Lung microvascular endothelial cell (primary cell): ENCODE measurements around the gene PRIMA1. TPM values are rescaled to one million over a fixed set of nuclear protein-coding genes. Genes with fewer than 3 reads are reported as not detected.

Experiments
- DNase-seq, 2 donors: peaks; one replicate each; pipeline versions ENCODE4 v3.0.0 to v3.0.0-alpha.2; 2010; ENCODE audit warnings: low read depth in 2 of 2
- total RNA-seq: library from RNA; depleted of rRNA; stranded (reverse); fragments of >200 nt; gene quantifications from 2 replicates; pipeline ENCODE4 v1.2.1, GENCODE V29; 2014

The PRIMA1 gene
- total RNA-seq, 1 donor from 2014 or later: not detected

DNA sequence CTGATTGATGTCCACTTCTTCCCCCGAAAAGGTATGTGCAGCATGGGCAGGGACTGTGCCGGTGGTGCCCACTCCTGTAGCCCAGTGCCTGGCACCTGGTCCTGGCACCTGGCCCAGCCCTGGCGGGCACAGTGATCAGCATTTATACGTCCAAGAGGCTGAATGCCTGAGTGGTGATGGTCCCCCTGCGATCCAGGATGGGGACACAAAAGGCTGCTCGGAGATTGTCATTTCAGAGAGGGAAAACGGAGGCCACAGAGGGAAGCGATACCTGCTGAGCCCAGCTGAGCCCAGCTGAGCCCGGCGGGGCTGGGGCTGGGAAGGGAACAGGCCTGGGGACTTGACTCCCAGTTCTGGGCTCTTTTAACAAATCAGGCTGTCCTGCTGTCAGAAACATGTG lies 55.8 kb downstream of the PRIMA1 start:
- DNase-seq: no peak

DNA sequence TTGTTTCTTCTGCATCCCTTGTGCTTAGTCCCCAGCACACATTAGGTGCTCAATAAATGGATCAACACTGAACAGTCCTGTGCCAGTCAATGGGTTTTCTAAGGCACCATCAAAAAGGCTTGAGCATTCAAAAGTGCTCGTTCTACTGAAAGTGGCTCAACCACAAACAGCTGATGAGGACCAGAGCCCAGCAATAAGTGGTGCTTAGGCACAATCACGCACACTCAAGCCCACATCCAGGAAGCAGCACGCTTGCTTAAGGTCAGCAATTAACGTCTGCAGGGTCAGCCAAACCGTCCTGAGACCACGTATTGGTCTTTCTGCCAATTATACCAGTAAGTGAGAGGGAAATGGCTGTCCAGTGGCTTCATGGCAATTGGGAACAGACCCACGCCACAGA lies 56.5 kb downstream of the PRIMA1 start:
- no peak for DNase-seq

DNA sequence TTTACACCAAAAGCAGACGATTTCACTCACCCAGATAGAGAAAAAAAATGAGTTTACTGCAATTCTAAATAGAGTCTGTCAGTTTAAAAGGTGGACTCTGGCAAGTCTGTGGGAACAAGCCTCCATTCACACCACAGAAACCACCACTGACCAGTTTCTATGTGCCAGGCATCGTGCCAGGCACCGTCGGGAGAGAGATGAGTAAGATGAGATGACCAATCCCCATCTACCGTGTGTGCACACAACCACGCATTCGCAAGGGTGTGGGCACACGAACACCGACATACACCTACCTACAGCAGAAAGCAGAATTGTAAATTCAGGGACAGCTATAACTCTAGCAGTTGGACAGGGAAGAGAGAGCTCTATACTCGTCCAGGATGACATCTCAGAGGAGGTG lies 58.3 kb downstream of the PRIMA1 start:
- DNase-seq: no peak

DNA sequence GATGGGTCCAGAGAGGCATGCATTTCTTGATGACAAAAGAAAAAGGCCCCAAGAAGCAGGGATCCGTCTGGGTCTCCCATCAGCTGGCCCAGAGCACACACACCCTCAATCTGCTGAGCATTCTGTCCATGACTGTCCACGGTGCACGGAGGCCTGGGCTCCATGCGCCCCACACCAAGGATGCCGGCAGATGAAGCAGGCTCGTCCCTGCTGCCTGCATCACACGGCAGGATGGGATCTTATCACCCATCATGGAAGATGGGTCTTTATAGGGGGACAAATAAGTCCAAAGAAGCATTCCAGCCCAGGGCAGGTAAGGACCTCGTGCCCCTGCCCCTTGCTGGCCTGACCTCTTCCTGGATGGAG lies 59.7 kb downstream of the PRIMA1 start:
- no peak for DNase-seq

DNA sequence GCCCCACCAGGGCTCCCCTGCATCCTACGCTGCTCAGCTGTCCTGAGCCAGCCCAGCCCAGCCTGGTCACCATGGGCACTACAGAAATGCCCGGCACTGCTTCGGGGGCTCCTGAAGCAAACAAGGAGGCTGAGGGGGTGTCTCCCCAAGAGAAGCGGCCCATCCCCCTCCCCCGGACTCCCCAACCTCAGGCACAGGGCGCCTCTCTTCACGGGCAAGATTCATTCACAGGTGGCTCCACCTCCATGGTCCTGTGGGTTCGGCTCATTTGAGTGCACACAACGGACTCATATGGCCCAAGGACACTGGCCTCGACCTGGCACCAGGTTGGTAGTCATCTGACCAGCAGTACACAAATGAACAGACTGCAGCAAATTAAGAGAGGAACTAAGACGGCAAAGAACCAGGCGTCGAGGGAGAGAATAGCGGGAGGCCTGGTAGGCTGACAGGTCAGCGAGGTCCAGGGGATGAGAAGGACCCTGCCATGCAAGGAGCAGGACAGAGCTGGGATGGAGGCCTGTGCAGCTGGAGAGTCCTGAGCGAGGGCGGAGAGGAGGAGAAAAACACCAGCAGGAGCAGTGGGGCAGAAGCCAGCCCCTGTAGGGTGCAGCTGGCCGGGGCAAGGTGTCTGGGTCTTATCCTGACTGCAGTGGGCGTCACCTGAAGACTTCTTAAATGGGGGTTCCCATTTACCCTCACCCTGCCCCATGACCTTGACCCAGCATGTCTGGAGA lies 60.2 kb downstream of the PRIMA1 start:
- DNase-seq: no peak

DNA sequence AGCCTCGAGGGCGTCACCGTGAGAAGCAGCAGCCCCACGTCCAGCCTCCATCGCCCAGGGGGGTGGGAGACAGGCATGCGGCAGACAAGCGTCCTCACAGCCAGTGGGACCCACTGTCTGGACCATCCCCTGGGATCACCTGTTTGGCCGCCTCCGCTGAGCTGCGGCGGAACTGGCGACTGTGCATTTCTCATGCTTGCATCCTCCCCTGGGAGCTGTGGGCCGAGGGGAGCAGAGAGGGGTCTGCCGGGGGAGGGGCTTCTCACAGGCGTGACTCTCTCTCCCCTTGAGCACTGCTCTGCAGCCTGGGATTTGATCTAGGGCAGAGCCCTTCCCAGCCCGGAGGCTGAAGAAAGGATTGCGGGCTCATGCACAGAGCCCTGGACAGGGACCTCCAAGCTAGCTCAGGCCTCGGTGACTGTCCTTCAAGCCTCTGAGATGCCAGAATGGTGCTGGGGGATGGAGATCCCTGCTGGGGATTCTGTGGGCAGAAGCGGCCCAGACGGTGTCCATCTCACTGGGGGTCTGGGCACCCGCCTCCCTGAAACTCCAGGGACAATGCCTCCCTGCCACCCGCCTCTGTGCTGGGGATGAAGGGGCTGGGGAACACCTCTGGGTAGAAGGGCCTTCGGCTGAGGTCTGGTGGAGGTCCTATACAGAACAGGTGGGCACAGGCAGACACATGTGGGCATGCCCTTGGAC lies 61.1 kb downstream of the PRIMA1 start:
- DNase-seq: no peak

DNA sequence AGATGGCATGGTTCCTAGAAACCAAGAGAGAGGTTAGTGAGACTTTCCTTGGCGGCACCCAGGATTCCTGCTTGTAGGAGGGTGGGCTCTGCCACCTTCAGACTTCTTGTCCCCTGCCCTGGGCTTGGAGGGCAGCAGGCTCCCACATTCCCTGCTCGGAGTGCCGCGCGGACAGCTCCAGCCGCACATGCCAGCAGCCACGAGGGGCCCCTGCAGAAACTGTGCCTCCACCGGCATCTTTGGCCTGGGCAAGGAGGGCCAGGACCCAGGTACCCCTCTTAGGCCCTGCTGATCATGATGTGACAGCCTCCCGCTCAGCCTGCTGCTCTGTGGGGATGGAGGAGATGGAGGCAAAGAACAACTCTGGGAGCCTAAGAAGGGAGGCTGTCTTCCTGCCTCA lies 62.3 kb downstream of the PRIMA1 start:
- DNase-seq: no peak

DNA sequence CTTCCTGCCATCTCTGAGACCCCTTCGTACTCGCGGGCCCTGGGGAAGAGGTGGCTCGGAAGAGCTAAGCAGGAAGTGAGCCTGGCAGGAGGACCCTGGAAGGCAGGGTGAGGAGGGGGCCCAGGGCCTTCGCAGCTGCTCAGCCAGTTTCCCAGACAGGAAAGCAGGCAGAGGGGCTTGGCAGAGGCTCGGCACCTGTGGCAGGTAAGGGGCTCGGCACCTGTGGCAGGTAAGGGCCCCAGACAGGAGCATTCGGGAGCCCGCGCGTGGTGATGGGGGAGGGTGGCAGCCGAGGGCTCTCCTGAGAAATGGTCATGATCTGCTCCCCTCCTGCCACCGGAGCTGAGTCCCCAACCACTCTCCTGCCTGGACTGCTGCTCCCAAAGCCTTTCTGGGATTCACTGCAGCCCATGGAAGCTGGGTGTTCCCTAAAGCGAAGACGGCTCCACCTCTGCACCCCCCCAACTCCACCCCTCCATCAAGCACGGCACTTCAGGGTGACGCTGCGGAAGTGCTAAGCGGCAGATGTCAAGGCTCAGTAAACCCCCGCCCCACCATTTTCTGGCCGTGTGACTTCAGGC lies 63.2 kb downstream of the PRIMA1 start:
- no peak for DNase-seq

DNA sequence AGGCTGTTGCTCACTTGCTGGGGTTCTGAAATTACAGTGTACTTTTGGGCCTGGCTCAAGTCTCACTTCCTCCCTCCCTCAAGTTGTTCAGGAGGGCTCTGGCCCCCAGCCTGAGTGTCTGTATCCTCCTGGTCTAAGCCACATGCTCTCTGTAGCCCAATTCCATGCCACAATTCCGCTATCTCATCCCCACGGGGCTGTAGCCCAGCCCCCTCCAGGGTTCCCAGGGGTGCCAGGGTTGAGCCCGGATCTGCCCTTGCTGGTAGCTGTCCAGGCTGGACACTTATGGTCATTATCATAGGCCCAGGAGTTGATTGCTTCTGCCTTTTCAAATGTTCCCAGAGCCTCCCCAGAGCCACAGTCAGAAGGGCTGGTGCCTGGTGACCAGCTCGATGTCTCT lies 65.3 kb downstream of the PRIMA1 start:
- DNase-seq: no peak

DNA sequence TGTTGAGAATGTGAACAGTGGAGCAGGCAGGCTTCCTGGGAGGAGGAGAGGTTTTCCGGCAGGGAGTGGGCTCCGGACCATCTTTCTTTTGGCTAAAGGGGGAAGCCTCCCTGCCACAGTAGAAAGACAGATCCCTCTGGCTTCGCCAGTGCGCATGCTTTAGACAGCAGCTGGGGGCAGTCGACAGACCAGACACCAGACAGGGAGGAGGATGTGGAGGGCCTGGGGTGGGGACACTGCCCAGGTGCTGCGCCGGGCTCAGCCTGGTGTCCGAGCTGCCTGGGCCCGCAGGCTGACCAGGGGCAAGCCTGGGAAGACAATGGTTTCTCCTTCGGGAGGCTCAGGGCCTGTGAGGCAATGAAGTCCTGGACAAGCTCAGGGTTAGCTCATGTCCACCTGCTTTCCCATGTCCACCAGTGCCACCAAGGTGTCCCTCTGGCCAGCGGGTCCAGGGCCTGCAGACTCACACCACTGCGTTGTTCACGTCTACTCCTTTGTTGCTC lies 67.3 kb downstream of the PRIMA1 start:
- no peak for DNase-seq

DNA sequence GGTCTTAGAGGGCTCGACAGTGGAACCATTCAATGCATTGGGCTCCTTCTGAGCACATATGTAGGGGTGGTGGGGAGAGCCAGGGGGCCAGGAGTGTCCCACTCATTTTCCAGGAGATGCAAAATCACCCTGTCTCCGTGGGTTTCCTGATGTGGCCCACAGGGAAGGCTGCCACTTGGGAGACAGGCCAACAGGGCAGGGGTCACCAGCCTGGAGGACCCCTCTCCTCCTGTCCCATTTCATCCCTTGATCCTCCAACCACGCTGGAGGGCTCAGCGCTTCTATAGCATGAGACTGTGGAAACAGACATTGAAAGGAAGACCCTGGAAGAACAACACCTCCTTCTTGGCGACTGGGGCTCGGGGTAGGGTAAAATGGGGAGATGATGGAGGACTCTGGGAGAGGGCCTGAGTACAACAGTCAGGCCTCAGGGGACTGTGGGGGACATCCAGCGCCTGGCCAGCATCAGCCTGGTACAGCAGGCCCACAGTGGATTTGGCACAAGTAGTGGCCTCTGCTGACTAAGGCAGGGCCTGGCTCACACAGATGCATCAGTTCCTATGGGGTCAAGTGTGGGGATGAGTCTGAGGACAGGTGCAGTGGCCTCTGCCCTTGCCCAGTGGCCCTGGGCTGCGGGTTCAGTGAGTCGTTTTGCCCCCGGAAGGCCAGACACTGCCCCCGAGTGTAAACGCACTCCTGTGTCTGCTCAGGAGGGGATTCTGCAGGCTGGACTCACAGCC lies 68.0 kb downstream of the PRIMA1 start:
- no peak for DNase-seq

DNA sequence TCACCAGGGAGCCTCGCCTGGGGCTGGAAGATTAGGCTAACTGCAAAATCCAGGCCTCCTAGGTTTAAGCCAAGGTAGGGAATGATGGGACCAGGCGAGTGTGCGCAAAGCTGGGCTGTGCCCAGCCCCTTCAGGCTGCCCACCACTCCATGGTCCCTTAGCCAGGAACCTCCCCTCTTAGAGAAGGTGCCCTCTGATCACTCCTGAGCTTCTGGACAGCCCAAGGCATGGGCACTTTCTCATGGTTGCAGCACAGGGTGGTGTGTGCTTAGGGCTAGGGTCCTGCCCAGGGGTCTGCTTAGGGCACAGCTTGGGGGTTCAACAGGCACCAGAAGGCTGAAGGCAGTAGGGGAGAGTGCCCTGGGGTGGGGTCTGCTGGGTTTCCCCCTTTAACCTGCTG lies 69.0 kb downstream of the PRIMA1 start:
- no peak for DNase-seq

DNA sequence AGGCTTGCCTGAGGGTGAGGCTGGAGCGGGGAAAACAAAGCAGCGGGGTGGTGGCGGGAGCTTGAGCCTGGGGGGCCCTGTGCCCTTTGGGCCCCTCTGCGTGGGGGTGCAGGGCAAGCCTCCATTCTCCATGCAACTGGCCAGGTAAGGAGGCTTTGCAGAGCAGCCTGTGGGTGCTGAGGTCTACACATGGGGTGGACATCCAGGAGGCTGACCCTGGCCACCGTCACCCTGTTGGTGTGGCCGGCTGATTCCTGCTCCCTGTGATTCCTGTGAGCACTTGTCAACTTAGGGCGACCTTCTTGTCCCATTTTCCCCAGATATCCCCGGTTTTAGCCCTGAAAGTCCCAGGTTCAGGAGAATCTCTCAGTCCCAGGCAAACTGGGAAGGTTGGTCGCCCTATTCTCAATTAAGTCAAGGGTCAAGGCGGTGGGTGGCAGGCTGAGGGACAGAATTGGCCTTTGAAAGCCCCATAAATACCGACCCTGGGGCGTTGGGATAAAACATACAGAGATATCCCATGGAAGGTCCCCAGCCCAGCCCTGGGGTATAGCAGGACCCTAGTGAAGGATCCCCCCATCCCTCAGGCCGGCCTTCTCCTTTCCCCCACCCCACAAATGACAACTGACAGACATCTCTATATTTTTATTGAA lies 70.5 kb downstream of the PRIMA1 start:
- no peak for DNase-seq

DNA sequence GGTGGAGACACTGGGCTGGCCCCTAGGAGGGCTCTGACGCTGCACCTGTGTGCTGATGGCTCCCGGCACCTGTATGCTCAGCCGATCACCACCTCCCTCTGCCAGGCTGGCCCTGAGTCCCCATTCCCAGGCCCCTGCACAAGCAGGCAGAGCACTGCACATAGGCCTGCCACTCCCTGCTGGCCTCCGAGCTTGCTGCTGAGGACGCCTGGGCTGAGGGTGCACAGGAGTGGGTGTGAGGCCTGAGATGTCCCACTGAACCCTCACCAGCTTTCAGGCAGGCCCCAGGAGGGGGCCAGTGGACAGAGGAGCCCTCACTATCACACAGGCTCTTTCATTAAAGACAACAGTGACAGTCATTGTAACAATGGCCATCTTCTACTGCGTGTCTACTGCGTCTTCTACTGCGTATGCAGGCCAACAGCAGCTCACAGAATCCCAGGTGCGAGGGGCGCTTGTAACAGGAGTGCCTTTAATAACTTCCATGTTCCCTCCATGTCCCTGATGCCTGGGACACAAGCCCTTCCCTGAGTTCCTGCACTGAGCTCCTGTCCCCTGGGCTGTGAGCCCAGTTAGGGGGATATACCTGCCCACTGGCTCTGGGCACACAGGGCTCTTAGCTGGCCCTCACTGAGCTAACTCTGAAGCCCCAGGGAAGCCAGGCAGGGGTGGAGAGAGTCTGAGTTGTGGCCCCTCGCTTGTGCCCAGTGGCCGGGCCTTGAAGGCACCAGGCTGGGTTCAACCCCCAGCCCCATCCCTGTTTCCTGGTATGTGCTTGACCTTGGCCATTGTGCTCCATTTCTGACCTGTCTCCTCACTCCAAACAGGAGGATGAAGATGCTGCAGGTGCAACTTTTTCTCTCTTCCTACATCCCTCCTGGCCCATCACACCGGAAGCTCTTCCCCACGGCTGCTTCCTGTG lies 71.3 kb downstream of the PRIMA1 start:
- no peak for DNase-seq

DNA sequence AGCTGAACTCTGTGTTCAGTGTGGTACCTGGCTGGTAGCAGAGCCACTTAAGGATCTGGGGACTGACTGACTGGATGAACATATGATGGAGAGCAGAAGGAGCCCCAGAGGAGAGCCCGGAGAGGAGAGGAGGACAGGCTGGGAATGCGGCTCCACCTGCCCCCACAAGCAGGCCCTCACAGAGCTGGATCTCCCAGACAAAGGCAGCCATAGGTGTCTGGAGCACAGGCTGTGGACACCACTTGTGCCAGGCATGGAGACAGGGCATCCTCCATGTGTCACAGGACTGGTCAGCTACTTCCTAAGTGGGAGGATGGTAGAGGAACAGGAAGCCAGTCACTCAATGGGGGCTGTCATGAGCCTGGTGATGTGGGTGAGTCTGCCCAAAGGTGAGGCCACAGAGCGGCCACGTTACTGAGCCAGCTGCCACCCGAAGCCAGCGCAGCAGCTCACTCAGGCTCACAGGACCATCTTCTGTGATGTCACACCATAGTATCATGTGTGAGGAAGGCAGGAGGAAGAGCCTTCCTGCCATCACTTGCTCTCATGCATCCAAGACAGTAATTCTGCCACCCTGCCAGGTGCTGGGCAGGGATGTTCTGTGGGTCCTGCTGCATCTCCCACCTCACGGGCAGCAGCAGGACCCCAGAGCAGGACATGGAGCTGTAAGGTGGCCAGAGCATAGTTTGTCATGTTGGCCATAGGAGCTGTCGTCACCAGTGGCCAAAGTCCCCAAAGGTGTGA lies 72.1 kb downstream of the PRIMA1 start:
- no peak for DNase-seq

DNA sequence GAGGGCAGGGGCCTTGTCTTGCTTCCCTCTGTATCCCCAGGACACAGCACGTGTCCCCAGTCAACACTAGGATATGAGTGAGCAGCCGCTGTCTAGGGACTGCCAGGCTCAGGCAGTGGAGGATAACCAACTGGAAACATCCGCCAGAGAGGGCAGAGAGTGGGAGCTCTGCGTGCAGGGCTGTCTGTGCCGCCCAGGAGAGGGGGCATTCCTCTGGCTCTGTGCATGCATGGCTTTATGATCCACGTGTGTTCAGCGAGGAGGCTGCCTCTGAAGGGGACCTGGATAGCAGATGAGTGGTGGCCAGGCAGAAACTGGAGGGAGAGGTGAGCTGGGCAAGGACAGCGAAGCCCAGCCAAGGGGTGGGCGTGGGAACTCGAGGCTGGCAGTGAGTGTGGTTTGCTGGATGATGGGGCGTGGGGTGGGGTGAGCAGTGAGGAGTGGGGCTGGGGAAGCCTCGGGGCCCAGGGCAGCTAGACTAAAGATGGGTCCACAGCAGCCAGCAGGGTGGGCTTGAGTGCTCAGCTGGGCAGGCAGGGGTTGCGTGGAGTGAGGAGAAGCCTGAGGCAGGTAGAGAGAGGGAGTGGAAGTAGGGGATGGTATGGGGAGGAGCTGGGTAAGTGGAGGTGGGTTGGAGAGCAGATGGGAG lies 72.9 kb downstream of the PRIMA1 start:
- no peak for DNase-seq

DNA sequence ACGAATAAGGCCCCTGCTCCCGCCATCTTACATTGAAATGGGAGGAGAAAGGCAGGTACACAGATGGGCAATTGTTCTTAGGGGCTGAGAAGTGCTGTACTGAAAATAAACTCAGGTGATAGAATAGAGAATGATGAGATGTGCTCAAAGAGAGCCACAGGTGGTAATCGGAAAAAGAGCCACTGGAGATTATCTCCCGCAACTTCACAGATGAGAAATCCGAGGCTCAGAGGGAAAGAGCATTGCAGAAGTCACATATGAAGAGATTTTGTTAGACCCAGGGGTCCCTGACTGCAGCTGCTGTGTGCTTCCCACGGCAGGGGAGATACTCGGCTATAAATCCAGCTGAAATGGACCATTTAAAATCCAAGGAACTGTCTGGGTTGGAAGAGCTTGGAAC lies 73.7 kb downstream of the PRIMA1 start:
- no peak for DNase-seq

DNA sequence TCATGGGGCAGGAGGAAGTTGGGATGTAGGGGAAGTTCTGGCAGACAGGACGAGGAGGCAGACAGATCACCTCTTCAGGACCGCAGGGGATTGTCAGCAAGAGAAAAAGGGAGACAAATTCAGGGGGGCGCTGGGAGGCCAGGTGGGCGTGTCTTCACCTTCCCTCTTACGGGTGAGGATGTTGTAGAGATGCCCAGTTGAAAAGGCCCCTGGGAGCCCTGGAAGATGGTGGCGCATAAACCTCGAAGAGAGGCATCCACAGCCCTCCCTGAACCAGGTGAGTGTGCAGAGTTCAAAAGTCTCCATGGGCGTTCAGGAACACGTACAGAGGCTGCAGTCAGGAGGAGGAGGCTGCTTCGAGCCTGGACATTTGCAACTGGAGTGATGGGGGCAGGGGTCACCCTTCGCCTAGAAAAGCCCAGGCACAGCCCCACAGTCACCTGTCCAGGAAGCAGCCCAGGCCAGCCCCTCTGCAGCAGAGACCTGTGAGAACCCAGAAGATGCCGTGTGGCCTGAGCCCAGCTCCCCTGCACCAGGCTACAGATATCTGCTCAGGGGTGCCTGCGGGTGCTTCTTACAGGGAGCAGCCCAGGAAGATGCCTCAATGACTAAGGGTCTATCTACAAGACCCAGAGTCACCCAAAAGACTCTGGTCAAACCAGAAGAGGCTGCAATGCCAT lies 74.4 kb downstream of the PRIMA1 start:
- no peak for DNase-seq
